Measurements from ENCODE around the gene FBH1.

DNA sequence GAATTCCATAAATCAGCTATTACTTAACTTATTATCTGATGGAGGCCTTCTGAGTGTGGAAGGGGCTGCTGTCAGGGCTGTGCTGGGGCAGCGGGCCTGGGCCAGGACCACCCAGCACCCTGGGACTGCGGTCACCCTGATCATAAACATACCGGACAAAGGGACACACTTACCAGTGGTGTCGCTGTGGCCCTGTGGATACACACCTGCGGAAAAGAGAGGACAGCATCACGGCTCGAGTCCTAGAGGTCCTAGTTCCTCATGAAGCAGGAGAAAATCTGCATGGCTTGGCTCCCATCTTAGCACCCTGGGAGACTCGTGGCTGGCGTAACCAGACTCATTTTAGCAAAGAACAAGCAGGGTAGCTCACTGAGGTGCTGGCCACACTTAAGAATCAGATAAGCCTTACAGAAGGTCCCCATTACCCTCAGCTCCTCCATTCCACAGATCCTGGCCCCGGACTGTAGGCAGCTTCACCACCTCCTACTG is 69.6 kb downstream of the FBH1 start:
- TF ChIP-seq, protein P1, sequence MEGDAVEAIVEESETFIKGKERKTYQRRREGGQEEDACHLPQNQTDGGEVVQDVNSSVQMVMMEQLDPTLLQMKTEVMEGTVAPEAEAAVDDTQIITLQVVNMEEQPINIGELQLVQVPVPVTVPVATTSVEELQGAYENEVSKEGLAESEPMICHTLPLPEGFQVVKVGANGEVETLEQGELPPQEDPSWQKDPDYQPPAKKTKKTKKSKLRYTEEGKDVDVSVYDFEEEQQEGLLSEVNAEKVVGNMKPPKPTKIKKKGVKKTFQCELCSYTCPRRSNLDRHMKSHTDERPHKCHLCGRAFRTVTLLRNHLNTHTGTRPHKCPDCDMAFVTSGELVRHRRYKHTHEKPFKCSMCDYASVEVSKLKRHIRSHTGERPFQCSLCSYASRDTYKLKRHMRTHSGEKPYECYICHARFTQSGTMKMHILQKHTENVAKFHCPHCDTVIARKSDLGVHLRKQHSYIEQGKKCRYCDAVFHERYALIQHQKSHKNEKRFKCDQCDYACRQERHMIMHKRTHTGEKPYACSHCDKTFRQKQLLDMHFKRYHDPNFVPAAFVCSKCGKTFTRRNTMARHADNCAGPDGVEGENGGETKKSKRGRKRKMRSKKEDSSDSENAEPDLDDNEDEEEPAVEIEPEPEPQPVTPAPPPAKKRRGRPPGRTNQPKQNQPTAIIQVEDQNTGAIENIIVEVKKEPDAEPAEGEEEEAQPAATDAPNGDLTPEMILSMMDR (IDR thresholded peaks at IDR 0.05), result no peak
- TF ChIP-seq POLR2A (IDR thresholded peaks at IDR 0.05), result no peak
